ENCODE data around the gene SLC6A8.
"Not testable (repeated sequence)": the region's sequence is repeated elsewhere in the genome, so short reads cannot be mapped to it uniquely, and the experiment has no call there.

Gene SLC6A8

DNA sequence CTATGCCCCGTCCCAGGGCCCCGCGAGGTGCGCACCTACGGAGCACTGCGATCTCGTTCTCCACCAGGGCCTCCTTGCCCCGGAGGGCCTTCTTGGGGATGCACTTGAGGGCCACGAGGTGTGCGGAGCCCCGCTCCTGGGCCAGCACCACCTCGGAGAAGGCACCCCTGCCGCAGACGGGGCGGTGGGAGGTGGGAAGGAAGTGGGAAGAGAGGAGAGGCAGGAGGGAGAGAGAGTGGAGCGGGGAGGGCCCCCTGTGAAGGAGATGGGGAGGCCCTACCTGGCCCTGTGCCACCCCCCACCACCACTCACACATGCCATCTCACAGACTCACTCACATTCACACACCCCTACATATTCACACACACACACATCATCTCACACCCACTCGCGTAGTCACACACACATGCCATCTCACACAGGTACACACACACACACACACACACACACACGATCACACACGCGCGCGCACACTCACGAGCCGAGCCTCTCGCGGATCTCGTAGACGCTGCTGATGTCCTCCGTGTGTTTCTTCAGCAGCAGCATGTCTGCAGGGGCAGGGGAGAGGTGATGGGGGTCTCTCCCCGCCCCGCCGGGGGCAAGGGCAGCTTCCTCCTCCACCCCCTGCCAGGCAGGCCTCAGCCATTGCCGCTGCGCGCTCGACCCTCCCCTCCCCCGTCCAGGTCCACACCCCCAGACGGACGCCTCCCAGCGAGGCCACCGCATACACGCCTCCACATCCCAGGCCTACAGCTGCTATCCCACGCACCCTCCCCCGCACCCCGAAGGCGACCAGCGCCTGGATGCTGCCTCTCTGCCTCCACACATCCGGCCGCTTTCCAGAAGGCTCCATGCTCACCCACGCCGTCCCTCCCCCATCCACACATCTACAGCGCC is 14.9 kb upstream of the SLC6A8 start:
- DNase-seq = no peak

DNA sequence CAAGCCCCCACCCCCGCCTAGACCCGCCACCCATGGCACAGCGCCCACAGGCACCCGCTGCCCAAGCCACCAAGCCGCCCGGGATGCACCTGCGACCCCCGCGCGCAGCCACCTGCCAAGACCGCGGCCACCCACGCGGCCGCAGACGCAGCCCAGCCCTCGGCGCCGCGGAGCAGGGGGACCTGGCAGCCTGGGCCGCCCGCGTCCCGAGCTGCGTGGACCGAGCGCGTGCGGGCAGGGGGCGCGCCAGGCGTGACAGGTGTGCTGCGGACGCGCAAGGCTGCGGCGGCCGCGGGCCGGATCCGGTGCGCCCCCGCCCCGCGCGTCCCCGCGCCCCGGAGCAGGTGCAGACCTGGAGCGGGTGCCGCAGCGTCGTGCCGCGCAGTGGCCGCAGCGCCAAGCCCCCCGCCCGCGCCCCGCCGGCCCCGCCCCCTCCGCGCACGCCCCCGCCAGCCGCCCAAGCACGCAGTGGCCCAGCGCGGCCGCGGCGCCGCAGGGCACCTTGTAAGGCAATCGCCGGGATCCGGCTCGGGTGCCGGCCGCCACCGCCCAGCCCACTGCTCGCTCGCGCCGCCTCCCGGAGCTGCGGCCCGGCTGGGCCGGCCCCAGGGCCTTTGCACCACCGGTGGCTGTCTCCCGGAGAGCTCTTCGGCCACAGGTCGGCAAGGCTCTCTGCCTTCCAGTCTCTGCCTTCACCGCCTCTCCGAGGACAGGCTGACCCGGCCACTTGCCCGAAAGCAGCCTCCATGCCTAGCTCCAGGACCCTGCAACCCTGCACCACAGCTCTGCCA is 14.1 kb upstream of the SLC6A8 start, which contains the start of gene PNCK:
Gene PNCK, minus strand, starts transcription at position 386 of the 791 bp plus-strand sequence. CDS start 737 bp downstream, outside the sequence.
- no peak for DNase-seq

DNA sequence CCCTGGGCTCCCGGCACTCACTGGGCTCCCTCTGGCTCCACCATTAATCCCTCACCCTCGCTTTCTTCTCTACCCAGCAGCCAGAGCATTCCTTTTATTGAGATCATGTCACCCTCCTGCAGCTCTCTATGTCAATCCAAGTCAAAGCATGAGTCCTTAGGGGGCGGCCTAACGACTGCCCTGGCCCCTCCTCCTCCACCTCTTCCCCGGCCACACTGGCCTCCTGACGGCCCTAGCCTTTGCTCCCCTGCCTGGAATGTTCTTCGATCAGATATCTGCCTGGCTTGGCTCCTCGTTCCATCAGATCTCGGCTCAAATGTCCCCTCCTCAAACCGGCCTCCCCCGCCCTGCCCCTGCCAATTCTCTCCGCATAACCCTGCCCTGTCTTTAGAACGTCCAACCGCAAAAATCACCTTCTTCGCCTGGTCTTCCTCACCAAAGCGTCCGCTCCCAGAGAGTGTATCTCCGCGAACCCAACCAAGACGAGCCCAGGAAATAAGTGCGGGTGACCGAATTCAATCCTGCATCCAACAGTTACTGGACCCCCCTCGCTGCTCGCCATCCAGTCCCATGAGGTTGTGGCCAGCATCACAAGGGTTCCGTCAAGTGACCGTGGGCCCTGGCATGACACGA is 13.4 kb upstream of the SLC6A8 start:
- no peak for DNase-seq

DNA sequence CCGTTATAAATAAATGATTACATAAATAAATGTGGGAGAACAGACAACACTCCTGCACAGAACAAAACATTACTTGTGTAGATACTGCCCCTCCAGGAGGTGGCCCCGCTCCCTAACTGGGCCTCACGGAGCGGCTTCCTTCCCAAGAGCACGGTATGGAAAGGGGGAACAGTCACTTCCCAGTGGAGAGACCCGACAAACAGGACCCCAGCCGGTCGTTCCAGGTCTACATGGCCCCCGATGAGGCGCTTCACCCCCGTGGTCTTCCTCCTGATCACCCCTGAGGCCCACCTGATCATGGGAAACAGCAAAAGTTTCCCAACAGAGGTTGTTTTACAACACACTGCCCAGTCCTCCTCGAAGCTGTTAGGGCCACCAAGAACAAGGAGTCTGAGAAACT is 6.6 kb upstream of the SLC6A8 start:
- no peak for DNase-seq

- DNase-seq = not testable (repeated sequence)
Observed at GRCh38 chrX:153683486-153683885, 4.2 kb upstream of the SLC6A8 start.

- no peak for DNase-seq
Observed at GRCh38 chrX:153684467-153685155, 3.1 kb upstream of the SLC6A8 start.

GRCh38 chrX:153685156-153685536 is 2.6 kb upstream of the SLC6A8 start:
- peak; percentile 16 for DNase-seq

DNA sequence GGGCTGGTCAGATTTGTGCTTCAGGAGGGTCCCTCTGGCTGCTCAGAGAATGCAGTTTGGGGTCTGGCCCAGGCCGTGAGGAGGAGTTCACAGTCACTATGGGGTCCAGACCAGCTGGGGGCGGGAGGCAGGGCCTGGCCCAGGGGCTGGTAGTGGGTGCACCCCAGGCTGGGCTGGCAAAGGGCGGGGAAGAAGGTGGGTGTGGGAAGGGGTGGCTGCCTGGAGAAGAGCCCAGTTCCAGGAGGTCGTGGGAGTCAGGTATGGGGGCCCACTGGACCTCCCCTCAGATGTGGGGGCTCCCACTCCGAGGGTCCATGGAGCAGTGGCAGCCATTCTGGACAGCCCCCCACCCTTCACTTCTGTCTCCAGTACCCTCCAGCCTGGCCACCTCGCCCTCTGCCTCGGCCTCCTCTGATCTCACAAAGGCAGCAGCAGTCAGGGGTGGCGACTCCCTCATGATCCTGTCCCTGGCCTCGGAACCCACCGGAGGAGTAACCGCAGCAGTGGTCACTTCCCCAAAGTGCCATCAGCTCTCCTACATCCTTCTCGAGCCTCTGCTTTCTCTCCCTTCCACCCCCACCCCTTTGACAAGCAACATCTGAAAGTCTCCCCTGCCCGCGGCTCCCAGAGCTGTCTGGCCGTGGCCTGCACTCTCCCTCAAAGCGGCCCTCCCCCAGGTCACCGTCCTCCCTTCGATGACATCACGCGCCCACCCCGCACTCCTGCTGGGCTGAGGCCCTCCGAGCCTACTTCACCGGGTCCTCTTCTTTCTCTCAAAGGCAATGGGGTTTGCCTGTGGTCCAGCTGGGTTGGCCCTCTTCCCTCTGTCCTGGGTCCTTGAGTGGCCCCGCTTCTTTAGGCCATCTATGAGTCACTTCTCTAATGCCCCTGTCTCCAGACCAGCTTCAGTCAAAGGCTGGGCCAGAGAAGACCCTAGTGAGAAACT is 1.7 kb upstream of the SLC6A8 start:
- peak; percentile 19 for DNase-seq

- DNase-seq = no peak
Observed at GRCh38 chrX:153686711-153687110, 1.0 kb upstream of the SLC6A8 start.

GRCh38 chrX:153688071-153688470 is 345 bp downstream of the SLC6A8 start:
- DNase-seq = no peak

- DNase-seq = no peak
Observed at GRCh38 chrX:153688506-153688905, 780 bp downstream of the SLC6A8 start.

DNA sequence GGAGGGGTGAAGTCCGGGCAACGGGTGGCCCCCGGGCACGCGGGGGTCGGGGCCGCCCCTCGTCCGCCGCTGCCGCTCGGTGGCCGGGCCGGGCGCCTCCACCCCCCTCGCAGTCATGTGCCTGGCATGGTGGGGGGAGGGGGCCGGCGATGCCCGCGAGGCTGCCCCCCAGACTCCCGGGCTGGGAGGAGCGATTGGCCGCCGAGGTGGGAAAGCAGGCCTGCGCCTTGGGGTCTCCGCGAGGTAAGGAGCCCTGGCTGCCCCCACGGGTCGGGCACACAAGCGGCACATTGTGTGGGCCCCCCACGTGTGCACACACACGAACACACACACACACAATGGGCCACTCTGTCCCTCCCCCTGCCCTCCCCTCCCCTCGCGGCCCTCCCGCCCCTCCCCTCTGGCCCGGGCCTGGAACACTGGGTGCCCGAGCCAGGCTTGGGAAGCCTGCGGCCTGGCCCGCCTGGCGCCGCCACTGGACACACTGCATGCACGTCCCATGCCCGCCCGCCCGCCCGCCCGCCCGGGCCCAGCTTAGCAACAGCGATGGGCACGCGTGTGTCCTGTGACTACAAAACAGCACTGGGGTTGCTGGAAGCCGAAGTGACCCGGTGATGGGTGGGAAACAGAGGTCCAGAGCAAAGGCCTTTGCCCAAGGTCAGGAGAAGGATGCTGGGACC is 1.3 kb downstream of the SLC6A8 start:
- peak; percentile 54 for DNase-seq

DNA sequence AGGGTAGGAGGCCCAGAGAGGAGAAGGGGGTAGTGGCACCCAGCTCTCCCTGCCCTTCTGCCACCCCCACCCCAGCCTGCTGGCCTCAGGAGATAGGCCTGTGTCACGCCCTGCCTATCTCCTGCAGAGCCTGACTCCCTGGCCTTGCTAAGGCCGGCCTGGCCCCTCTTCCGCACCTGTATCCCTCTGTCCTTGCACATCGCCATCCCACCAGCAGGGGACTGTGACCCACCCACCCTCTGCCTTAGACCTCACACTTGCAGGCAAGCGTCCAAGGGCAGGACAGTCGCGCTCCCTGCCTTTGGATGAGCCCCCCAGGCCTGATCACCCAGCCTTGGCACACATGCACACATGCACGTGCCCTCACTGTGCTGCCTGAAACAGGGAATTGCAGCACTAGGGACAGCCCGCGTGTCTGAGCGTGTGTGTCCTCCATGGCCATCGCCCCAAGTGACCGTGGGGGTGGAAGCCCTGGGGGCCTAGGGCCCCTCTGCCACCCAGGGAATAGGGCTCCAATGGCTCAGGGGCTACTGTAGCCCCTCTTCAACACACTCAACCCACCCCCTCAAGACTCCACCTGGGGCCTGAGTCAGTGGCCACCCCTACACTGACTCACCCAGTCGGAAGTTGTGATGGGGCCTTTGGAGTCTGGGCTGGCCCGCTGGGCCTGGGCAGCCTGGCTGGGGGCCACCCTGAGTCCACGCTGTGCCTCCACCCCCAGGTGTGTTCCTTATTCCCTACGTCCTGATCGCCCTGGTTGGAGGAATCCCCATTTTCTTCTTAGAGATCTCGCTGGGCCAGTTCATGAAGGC is 2.1 kb downstream of the SLC6A8 start:
- DNase-seq = no peak

DNA sequence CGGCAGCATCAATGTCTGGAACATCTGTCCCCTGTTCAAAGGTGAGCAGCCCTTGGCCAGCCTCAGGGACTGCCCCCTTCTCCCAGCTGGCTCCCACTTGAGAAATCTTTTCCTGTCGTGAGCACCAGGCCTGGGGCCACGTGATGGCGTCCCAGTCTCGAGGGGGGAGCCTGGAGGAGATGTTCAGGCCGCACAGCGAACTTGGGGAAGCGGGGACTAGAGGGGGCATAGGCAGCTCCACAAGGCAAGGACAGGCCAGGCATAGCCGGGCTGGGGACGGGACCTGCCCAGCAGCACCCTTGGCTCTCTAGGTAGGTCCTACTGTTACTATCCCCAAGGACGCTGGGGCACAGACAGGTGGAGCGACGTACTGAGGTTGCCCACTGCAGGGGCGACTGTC is 2.7 kb downstream of the SLC6A8 start:
- DNase-seq = no peak

DNA sequence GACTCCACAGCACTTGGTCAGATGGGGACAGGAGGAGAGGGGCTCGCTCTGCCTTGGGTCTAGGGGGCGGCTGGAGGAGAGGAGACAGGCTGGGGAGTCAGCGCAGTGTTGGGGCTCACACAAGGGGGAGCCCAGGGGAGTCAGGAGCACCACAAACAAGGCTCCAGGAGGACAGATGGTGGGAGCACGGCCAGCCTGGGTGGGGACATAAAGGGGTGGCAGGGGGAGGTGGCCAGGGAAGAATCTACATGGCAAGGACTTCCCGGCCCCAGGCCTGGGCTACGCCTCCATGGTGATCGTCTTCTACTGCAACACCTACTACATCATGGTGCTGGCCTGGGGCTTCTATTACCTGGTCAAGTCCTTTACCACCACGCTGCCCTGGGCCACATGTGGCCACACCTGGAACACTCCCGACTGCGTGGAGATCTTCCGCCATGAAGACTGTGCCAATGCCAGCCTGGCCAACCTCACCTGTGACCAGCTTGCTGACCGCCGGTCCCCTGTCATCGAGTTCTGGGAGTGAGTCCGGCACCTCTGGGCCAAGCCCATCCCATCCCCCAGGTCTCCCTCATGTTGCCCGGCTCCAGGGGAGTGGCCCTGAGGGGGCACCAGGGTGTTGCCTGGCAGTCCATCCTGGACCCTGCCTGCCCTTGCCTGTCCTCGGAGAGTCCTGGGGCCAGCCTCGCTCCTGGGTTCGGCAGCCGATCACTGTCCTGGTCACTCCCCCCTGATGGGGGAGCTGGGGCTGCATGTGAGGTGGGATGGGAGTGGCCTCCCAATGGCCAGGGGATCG is 3.5 kb downstream of the SLC6A8 start:
- DNase-seq = not testable (repeated sequence)

DNA sequence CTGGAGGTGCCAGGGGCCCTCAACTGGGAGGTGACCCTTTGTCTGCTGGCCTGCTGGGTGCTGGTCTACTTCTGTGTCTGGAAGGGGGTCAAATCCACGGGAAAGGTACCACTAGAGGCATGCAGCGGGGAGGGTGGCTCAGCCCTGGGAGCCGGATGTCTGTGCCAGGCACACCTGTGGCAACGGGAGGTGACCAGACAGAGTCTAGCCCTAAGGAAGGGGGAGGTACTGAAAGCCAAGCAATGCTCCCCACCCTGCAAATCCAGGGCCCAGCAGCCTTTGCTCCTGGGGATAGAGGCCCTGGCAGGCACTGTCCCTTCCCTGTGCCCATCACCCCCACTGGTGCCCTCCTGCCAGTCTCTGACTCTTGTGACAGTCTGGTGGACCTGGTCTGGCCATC is 4.3 kb downstream of the SLC6A8 start:
- DNase-seq = no peak

GRCh38 chrX:153692611-153693156 is 5.0 kb downstream of the SLC6A8 start:
- DNase-seq = no peak

GRCh38 chrX:153693216-153694086 is 5.7 kb downstream of the SLC6A8 start:
- no peak for DNase-seq

Measured in femur (tissue), 1 donor.